K562 (cell line): ENCODE measurements around the gene POLR3GL. TPM values are rescaled to one million over a fixed set of nuclear protein-coding genes. Genes with fewer than 3 reads are reported as not detected.

Source experiments
- BRD4 ChIP-seq: fragments of 200-600 bp; sonication (generic); IDR thresholded peaks from 2 replicates; pipeline ENCODE4 v1.6.1; 2017; ENCODE audit warnings: inconsistent platforms
- CCAR2 ChIP-seq: fragments of 200-400 bp; formaldehyde crosslinking; IDR thresholded peaks from 2 replicates; pipeline ENCODE4 v1.6.1; 2017; ENCODE audit warnings: mild to moderate bottlenecking, low read depth, low read length
- ETS2 ChIP-seq: IDR thresholded peaks from 2 replicates; pipeline ENCODE4 v1.6.1; 2016; ENCODE audit warnings: borderline replicate concordance, missing genetic modification characterization, mild to moderate bottlenecking, moderate library complexity, missing compliant biosample characterization; ENCODE audit not compliant: poor library complexity, severe bottlenecking
- ILK ChIP-seq: fragments of 450-650 bp; IDR thresholded peaks from 2 replicates; pipeline ENCODE4 v1.6.1; 2016; ENCODE audit warnings: missing genetic modification characterization, low read depth, mild to moderate bottlenecking, missing compliant biosample characterization, moderate library complexity, borderline replicate concordance
- LARP7 ChIP-seq: fragments of 450-650 bp; IDR thresholded peaks from 2 replicates; pipeline ENCODE4 v1.6.1; 2016
- MECOM ChIP-seq: fragments of 250-450 bp; sonication (Bioruptor Pico); IDR thresholded peaks from 2 replicates; pipeline ENCODE4 v1.8.0; 2022; ENCODE audit warnings: inconsistent platforms
- MYBL2 ChIP-seq, 2 experiments: fragments of 450-650 bp in 1 of 2; sonication (generic) in 1 of 2; formaldehyde crosslinking in 1 of 2; IDR thresholded peaks; 2 replicates each; pipeline versions ENCODE4 v1.6.1 to v1.8.1; 2017 to 2022; ENCODE audit warnings: borderline replicate concordance in 1 of 2, inconsistent platforms in 1 of 2, low read depth in 1 of 2, mild to moderate bottlenecking in 1 of 2, missing genetic modification reagents in 1 of 2, moderate library complexity in 1 of 2
- SP1 ChIP-seq: sonication (generic); formaldehyde crosslinking; IDR thresholded peaks from 2 replicates; pipeline ENCODE4 v1.8.1; 2022; ENCODE audit warnings: mild to moderate bottlenecking, missing genetic modification reagents
- TBP ChIP-seq: optimal IDR thresholded peaks from 2 replicates; pipeline ENCODE3; 2011; ENCODE audit warnings: low read depth, low read length, improper control_type of control experiment
- ZBED1 ChIP-seq: IDR thresholded peaks from 2 replicates; pipeline ENCODE4 v1.6.1; 2014
- ZNF239 ChIP-seq: fragments of 250-450 bp; sonication (Bioruptor Pico); IDR thresholded peaks from 2 replicates; pipeline ENCODE4 v1.4.0; 2020; ENCODE audit warnings: mild to moderate bottlenecking
- polyA plus RNA-seq, 8 experiments: library from polyadenylated mRNA; depleted of rRNA in 4 of 8; stranded (reverse) in 5 of 8; unstranded in 3 of 8; fragments of >200 nt; fragmentation: Nextera tagmentation in 2 of 8; fragmentation: Illumina TruSeq in 1 of 8; extraction: Ambion mirVana in 2 of 8; extraction: Trizol in 1 of 8; gene quantifications; 2 replicates each; pipeline versions ENCODE4 v1.2.1 to v1.2.3, GENCODE V29; 2011 to 2014; ENCODE audit warnings: inconsistent platforms in 1 of 8, missing spikeins in 1 of 8
- total RNA-seq, 7 experiments: library from RNA; depleted of rRNA in 6 of 7; stranded (reverse); fragments of >200 nt in 6 of 7; fragmentation: Illumina TruSeq in 2 of 7; extraction: Trizol in 2 of 7; gene quantifications; 2 replicates each; pipeline versions ENCODE4 v1.2.1 to v1.2.3, GENCODE V29; 2011 to 2021; ENCODE audit warnings: low replicate concordance in 1 of 7
- TF ChIP-seq, protein P1 (sequence below), 2 experiments: fragments of 450-650 bp; IDR thresholded peaks; 2 replicates each; pipeline ENCODE4 v1.6.1; 2016; ENCODE audit warnings: mild to moderate bottlenecking in 2 of 2, borderline replicate concordance in 1 of 2, low read depth in 1 of 2, moderate library complexity in 1 of 2
- TF ChIP-seq, protein P2 (sequence below): sonication (generic); formaldehyde crosslinking; IDR thresholded peaks from 2 replicates; pipeline ENCODE4 v1.8.0; 2022; ENCODE audit warnings: mild to moderate bottlenecking, missing genetic modification reagents
- TF ChIP-seq, protein P3 (sequence below): sonication (generic); IDR thresholded peaks from 2 replicates; pipeline ENCODE4 v1.6.1; 2016
- TF ChIP-seq, protein P4 (sequence below): fragments of 250-450 bp; sonication (Bioruptor Pico); IDR thresholded peaks from 2 replicates; pipeline ENCODE4 v1.8.0; 2021; ENCODE audit warnings: moderate library complexity, mild to moderate bottlenecking, inconsistent platforms
- TF ChIP-seq, protein P5 (sequence below): sonication (generic); formaldehyde crosslinking; IDR thresholded peaks from 2 replicates; pipeline ENCODE4 v1.4.0; 2020; ENCODE audit warnings: mild to moderate bottlenecking, missing genetic modification reagents

The POLR3GL gene
- total and polyA plus RNA-seq, 9 of the 15 experiments (the other 6 are each of a cell fraction or from before 2014, with no cell fraction given): 14.6 to 48.4 (median 38.2) TPM

DNA sequence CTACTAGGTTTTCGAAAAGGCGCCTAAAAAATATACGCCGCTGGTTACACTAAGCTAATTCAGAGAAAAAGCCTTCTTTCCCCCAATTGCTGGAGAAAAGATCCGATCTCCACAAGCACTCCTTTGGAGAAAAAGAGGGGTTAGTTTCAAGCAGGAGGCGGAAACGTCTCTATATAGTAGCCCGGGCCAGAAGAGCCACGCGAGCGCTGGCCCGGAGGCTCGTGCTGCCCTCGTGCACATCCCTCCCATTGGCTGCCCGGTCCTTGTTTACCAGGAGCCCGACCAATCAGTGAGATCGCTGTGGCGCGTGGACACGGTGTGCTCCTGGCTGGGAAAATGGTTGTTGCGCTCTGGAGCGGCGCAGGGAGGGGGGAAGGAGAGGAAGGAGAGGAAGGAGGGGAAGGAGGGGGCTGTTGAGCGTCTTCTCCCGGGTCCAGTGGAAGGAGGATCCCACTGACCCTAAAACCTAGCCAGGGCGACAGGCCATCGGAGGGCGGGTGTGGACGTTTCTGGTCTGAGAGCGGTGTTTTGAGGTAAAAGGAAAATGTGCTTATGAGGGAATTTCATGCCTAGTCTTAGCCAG lies 32.0 kb downstream of the POLR3GL start, which contains the start of gene TXNIP (continued):
- TF ChIP-seq MYBL2 (IDR thresholded peaks at IDR 0.05; ENCODE audit: low read depth): no peak
- no peak for TF ChIP-seq MYBL2 (CRISPR knock-in tag; IDR thresholded peaks at IDR 0.05; ENCODE audit: borderline replicate concordance)
- TF ChIP-seq TBP: peak; percentile 98
- TF ChIP-seq ILK (tag): no peak
- no peak for TF ChIP-seq ETS2 (tag)
- TF ChIP-seq, protein P1, sequence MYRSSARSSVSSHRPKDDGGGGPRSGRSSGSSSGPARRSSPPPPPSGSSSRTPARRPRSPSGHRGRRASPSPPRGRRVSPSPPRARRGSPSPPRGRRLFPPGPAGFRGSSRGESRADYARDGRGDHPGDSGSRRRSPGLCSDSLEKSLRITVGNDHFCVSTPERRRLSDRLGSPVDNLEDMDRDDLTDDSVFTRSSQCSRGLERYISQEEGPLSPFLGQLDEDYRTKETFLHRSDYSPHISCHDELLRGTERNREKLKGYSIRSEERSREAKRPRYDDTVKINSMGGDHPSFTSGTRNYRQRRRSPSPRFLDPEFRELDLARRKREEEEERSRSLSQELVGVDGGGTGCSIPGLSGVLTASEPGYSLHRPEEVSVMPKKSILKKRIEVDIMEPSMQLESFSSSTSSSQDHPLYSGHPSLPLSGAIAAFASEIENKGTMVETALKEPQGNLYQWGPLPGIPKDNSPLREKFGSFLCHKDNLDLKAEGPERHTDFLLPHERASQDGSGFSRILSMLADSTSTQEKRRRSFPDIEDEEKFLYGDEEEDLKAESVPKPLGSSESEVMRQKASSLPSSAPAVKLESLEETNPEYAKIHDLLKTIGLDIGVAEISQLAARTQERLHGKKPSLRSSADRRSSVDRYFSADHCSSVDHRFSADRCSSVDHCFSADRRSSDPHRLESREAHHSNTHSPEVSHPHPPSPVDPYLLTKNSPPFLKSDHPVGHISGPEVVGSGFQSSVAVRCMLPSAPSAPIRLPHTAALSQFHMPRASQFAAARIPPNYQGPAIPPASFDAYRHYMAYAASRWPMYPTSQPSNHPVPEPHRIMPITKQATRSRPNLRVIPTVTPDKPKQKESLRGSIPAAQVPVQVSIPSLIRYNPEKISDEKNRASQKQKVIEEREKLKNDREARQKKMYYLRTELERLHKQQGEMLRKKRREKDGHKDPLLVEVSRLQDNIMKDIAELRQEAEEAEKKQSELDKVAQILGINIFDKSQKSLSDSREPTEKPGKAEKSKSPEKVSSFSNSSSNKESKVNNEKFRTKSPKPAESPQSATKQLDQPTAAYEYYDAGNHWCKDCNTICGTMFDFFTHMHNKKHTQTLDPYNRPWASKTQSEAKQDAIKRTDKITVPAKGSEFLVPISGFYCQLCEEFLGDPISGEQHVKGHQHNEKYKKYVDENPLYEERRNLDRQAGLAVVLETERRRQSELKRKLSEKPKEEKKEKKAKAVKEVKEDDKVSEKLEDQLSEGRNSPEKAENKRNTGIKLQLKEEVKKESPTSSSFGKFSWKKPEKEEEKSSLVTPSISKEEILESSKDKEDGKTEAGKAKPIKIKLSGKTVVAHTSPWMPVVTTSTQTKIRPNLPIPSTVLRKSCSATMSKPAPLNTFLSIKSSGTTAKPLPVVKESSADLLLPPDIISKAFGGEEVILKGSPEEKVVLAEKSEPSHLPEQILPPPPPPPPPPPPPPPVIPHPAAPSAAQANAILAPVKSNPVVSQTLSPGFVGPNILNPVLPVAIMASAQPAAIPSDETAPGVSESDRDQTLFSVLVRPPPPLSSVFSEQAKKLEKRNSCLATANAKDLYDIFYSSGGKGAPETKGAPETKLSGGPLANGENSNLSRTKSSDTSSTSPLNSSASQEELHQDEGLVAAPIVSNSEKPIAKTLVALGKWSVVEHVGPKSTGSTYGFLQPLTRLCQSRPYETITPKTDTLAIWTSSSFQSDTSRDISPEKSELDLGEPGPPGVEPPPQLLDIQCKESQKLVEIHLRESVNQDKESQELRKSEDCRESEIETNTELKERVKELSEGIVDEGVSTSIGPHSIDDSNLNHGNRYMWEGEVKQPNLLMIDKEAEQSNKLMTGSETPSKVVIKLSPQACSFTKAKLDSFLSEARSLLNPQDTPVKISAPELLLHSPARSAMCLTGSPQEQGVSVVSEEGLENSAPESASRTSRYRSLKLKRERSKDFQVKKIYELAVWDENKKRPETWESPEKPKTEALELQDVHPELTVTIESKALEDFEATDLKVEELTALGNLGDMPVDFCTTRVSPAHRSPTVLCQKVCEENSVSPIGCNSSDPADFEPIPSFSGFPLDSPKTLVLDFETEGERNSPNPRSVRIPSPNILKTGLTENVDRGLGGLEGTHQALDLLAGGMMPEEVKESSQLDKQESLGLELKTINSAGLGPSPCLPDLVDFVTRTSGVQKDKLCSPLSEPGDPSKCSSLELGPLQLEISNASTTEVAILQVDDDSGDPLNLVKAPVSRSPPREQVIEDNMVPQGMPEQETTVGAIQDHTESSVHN (IDR thresholded peaks at IDR 0.05; ENCODE audit: borderline replicate concordance in 1 of 2, low read depth in 1 of 2): no peak; a peak in 1 of 4 replicates
- peak; percentile 73; the same call in 1 of the 2 replicates for TF ChIP-seq LARP7
- no peak for TF ChIP-seq SP1 (CRISPR knock-in tag)
- TF ChIP-seq, protein P2, sequence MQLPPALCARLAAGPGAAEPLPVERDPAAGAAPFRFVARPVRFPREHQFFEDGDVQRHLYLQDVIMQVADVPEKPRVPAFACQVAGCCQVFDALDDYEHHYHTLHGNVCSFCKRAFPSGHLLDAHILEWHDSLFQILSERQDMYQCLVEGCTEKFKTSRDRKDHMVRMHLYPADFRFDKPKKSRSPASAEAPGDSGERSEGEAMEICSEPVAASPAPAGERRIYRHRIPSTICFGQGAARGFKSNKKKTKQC (CRISPR knock-in tag): peak; percentile 78; the same call in 1 of the 2 replicates
- no peak for TF ChIP-seq BRD4
- TF ChIP-seq, protein P3, sequence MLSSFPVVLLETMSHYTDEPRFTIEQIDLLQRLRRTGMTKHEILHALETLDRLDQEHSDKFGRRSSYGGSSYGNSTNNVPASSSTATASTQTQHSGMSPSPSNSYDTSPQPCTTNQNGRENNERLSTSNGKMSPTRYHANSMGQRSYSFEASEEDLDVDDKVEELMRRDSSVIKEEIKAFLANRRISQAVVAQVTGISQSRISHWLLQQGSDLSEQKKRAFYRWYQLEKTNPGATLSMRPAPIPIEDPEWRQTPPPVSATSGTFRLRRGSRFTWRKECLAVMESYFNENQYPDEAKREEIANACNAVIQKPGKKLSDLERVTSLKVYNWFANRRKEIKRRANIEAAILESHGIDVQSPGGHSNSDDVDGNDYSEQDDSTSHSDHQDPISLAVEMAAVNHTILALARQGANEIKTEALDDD: no peak
- TF ChIP-seq MECOM (CRISPR knock-in tag): 0 out of 2 replicates have a peak, but pooled peaks have one; percentile 39
- TF ChIP-seq, protein P4, sequence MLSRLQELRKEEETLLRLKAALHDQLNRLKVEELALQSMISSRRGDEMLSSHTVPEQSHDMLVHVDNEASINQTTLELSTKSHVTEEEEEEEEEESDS: no peak
- no peak for TF ChIP-seq ZNF239 (CRISPR knock-in tag)
- TF ChIP-seq CCAR2: no peak
- TF ChIP-seq, protein P5, sequence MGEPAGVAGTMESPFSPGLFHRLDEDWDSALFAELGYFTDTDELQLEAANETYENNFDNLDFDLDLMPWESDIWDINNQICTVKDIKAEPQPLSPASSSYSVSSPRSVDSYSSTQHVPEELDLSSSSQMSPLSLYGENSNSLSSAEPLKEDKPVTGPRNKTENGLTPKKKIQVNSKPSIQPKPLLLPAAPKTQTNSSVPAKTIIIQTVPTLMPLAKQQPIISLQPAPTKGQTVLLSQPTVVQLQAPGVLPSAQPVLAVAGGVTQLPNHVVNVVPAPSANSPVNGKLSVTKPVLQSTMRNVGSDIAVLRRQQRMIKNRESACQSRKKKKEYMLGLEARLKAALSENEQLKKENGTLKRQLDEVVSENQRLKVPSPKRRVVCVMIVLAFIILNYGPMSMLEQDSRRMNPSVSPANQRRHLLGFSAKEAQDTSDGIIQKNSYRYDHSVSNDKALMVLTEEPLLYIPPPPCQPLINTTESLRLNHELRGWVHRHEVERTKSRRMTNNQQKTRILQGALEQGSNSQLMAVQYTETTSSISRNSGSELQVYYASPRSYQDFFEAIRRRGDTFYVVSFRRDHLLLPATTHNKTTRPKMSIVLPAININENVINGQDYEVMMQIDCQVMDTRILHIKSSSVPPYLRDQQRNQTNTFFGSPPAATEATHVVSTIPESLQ: 0 out of 2 replicates have a peak, but pooled peaks have one; percentile 32
- TF ChIP-seq ZBED1: peak; percentile 41; the same call in 1 of the 2 replicates
